Measurements from ENCODE around the gene HEXIM2.

The HEXIM2 gene

DNA sequence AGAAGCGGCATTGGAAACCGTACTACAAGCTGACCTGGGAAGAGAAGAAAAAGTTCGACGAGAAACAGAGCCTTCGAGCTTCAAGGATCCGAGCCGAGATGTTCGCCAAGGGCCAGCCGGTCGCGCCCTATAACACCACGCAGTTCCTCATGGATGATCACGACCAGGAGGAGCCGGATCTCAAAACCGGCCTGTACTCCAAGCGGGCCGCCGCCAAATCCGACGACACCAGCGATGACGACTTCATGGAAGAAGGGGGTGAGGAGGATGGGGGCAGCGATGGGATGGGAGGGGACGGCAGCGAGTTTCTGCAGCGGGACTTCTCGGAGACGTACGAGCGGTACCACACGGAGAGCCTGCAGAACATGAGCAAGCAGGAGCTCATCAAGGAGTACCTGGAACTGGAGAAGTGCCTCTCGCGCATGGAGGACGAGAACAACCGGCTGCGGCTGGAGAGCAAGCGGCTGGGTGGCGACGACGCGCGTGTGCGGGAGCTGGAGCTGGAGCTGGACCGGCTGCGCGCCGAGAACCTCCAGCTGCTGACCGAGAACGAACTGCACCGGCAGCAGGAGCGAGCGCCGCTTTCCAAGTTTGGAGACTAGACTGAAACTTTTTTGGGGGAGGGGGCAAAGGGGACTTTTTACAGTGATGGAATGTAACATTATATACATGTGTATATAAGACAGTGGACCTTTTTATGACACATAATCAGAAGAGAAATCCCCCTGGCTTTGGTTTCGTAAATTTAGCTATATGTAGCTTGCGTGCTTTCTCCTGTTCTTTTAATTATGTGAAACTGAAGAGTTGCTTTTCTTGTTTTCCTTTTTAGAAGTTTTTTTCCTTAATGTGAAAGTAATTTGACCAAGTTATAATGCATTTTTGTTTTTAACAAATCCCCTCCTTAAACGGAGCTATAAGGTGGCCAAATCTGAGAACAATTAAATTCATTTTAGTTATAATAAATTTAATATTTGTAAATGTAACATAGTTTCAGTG, 11.7 kb upstream of the HEXIM2 start:
- H3K4me3 ChIP-seq (ENCODE audit: low read length): peak overlapping the region; percentile 96
- peak overlapping the region; percentile 98 for H3K27ac ChIP-seq (ENCODE audit: low read depth, low read length)
- H3K9ac ChIP-seq (ENCODE audit: low read length): peak overlapping the region; percentile 81
- no peaks in the 10 kb centered on the region for H3K27me3 ChIP-seq (ENCODE audit: control insufficient read depth, insufficient read depth, low read length)
- no peaks in the 10 kb centered on the region for H3K36me3 ChIP-seq (ENCODE audit: control insufficient read depth, insufficient read depth, low read length)
- peaks cover 13% of the 10 kb centered on the region for H3K4me1 ChIP-seq (ENCODE audit: control insufficient read depth, insufficient read depth, low read length)

DNA sequence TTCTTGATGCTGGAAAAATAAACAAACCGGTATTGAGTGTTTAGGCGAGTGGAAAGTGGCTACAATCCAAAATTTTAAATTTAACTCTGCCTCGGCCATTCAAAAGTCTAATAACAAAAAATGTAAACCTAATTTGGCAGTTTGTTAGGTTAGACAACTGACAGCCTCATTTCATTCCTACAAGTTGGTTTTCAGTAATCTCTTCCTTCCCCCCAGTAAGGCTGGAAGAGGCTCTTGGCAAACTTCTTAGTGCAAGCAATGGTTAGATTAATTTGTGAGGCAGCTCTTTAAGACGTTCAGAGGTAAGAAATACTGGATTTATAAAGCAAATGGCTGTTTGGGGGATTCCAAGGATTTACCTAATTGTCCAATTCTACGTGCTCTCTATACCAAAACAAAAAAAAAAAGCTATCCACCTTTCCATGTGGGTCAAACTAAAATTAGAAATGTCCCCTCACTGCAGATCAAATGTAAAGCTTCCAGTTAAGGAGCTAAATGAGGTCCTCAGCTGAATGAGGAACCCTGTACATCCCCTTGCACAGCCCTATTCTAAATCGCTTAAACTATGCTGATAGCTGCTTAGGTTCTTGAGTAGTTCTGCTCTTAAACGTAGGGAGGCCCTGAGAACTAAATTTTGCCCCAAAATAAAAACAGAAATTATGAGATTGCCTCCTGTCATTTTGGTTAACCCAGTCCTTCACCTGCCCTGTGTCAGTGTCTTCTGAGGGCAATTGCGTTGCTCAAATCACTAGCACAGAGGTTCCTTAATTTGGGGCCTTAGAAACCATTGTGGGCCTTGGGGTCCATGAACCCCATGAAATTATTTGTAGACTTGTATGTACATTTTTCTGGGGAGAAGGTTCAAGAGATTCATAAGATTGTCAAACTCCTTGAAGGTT, 10.5 kb upstream of the HEXIM2 start:
- Histone ChIP-seq H3K4me1 (ENCODE audit: control insufficient read depth, insufficient read depth, low read length) (peaks cover 16% of the 10 kb centered on the region), H3K9ac (ENCODE audit: low read length) (no peak overlapping the region), H3K36me3 (ENCODE audit: control insufficient read depth, insufficient read depth, low read length) (no peaks in the 10 kb centered on the region), H3K27me3 (ENCODE audit: control insufficient read depth, insufficient read depth, low read length) (no peaks in the 10 kb centered on the region), H3K27ac (ENCODE audit: low read depth, low read length) (peak overlapping the region; percentile 66), H3K4me3 (ENCODE audit: low read length) (peak overlapping the region; percentile 96)

DNA sequence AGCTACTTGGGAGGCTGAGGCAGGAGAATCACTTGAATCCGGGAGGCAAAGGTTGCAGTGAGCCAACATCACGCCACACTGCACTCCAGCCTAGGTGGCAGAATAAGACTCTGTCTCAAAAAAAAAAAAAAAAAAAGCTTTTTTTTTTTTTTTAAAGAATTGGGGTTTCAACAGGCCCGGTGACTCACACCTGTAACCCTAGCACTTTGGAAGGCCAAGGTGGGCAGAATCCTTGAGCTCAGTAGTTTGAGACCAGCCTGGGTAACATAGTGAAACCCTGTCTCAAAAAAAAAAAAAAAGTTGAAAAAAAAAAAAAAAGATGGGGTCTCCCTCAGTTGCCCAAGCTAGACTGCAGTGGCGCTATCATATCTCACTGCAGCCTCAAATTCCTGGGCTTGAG, 6.6 kb upstream of the HEXIM2 start:
- no peaks in the 10 kb centered on the region for H3K27me3 ChIP-seq (ENCODE audit: control insufficient read depth, insufficient read depth, low read length)
- no peak overlapping the region for H3K27ac ChIP-seq (ENCODE audit: low read depth, low read length)
- H3K9ac ChIP-seq (ENCODE audit: low read length): no peak overlapping the region
- peaks cover 26% of the 10 kb centered on the region for H3K4me1 ChIP-seq (ENCODE audit: control insufficient read depth, insufficient read depth, low read length)
- no peaks in the 10 kb centered on the region for H3K36me3 ChIP-seq (ENCODE audit: control insufficient read depth, insufficient read depth, low read length)
- no peak overlapping the region for H3K4me3 ChIP-seq (ENCODE audit: low read length)

DNA sequence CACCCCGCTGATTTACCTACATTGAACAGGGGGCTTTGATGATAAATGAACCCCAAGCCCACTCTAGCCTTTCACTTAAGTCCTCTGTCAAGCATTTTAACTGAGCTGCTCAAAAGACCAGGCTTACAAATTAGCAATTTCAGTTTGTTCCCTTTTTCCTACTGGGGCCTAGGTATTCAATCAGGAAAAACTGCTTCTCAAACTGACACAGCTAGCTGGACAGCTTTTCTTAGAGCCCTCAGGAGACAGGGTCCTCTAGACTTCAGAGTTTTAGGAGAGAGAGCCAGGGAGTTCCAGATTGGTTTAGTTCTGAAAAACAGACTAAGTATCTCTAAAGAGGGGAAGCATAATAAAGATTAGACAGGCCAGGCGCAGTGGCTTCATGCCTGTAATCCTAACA, 6.2 kb upstream of the HEXIM2 start:
- H3K4me1 ChIP-seq (ENCODE audit: control insufficient read depth, insufficient read depth, low read length): peaks cover 27% of the 10 kb centered on the region
- H3K27me3 ChIP-seq (ENCODE audit: control insufficient read depth, insufficient read depth, low read length): no peaks in the 10 kb centered on the region
- H3K27ac ChIP-seq (ENCODE audit: low read depth, low read length): peak overlapping the region; percentile 40
- H3K36me3 ChIP-seq (ENCODE audit: control insufficient read depth, insufficient read depth, low read length): no peaks in the 10 kb centered on the region
- no peak overlapping the region for H3K9ac ChIP-seq (ENCODE audit: low read length)
- H3K4me3 ChIP-seq (ENCODE audit: low read length): no peak overlapping the region

DNA sequence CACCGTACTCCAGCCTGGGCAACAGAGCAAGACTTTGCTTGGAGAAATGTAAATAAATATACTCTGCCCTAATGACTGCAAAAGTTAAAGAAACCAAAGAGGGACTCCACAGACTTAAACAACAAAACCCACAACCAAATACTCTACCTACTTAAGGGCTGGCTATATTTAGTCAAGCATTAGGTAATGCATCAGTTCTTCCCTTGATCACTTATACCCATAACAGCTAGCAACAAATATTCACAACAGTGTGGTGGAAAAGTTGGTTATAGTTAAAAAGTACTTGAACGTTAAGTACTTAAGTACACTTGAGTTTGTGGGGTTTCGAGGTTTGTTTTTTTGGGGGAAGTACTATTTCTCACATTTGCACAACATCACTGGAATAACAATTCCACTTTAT, 5.4 kb upstream of the HEXIM2 start:
- peaks cover 25% of the 10 kb centered on the region for H3K4me1 ChIP-seq (ENCODE audit: control insufficient read depth, insufficient read depth, low read length)
- no peak overlapping the region for H3K4me3 ChIP-seq (ENCODE audit: low read length)
- H3K36me3 ChIP-seq (ENCODE audit: control insufficient read depth, insufficient read depth, low read length): no peaks in the 10 kb centered on the region
- H3K27ac ChIP-seq (ENCODE audit: low read depth, low read length): no peak overlapping the region
- no peaks in the 10 kb centered on the region for H3K27me3 ChIP-seq (ENCODE audit: control insufficient read depth, insufficient read depth, low read length)
- H3K9ac ChIP-seq (ENCODE audit: low read length): no peak overlapping the region

DNA sequence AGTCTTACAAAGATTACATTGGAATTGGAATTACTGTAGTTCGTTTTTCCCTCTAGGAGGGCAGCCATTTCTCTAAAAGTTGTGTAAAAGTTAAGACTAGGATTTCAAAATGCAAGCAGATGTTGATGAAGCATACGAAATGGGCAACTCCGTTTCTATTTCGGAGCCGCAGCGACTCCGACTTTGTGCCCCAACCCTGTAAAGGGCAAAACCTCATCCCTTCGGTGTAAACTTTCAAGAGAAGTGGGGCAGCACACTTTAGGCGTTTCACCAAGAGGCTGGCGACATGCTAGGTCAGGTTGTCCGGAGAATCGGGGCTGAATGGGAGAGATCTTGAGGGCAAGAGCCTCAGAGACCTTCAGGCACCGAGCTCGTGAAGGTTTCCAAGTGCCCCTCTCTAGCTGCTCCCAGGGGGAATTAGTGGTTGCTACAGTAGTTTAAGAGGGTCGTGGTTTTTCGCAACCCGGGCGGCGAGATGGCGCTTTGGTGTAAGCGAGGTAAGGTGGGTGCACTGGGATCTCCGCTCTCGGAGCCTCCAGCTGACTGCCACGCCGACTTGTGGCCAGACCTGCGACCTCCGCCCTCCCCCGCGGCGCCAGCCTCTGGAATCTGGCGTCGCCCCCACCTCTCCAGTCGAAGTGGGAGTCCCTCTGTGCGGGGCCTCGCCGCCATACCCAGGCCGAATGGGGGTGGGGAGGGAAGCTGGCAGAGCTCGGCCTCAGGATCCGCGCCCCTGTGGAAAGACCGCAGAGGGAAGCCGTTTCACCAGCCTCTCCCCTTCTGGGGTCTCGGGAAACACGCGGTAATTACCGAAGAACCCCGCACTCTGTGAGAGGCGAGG, 1.0 kb upstream of the HEXIM2 start:
- Histone ChIP-seq H3K9ac (ENCODE audit: low read length) (peak overlapping the region; percentile 99), H3K4me1 (ENCODE audit: control insufficient read depth, insufficient read depth, low read length) (peaks cover 19% of the 10 kb centered on the region), H3K36me3 (ENCODE audit: control insufficient read depth, insufficient read depth, low read length) (no peaks in the 10 kb centered on the region), H3K27ac (ENCODE audit: low read depth, low read length) (peak overlapping the region; percentile 99), H3K27me3 (ENCODE audit: control insufficient read depth, insufficient read depth, low read length) (no peaks in the 10 kb centered on the region), H3K4me3 (ENCODE audit: low read length) (peak overlapping the region; percentile 93)

DNA sequence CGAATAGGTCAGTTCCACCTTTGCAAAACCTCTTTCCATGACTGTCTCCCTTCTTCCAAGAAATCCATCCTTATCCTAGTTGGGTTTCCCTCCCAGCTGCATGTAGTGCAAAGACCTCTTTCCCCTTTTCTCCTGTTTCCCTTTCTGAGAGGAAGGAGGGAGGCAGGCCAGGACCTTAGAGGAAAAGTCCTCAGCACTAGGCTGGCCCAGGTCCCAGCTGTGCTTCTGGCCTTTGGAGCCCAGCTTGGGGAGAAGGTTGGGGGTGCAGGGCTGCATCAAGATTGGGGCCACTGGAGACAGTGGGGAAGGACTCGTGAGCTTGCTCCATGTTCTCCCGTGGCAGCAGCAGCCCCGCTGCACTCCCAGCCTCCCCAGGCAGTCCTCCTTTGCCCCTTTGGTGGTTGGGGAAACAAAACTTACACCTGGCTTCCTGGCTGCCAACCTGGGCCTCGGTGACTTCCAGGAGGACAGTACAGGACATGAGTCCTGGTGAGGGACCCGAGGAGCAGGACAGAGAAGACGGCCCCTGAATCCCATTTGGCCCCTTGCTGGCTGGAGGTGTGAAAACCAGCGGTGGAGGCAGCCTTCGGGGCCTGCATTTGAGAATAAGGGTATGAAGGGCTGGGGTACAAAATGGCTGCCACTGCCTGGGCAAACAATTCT, 481 bp downstream of the HEXIM2 start:
- Histone ChIP-seq H3K4me3 (ENCODE audit: low read length) (peak overlapping the region; percentile 70), H3K36me3 (ENCODE audit: control insufficient read depth, insufficient read depth, low read length) (no peaks in the 10 kb centered on the region), H3K27ac (ENCODE audit: low read depth, low read length) (peak overlapping the region; percentile 44), H3K4me1 (ENCODE audit: control insufficient read depth, insufficient read depth, low read length) (peaks cover 19% of the 10 kb centered on the region), H3K27me3 (ENCODE audit: control insufficient read depth, insufficient read depth, low read length) (no peaks in the 10 kb centered on the region), H3K9ac (ENCODE audit: low read length) (no peak overlapping the region)

DNA sequence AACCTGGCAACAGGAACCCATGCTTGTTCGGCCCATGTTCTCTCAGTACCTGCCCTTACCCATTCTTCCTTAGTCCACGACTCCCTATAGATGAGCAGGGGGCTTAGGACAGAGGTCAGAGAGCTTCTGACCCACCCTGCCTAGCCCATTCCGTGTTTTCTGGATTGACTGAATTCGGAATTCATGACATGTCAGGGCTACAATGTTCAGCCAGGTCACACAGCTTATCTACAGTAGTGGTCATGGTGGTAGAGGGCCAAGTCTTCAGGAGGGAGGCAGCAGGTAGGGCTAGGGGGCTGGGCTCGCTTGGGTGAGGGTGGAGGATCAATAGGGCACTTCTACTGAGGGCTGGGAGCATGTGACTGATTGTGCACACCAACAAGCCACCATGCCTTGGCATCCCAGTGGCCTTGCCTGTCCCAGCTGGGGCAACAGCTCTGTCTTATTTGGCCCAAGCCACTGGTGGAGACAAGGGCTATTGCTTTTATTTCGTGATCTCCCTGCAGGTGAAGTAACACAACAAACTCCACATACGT, 3.1 kb downstream of the HEXIM2 start:
- Histone ChIP-seq H3K27me3 (ENCODE audit: control insufficient read depth, insufficient read depth, low read length) (no peaks in the 10 kb centered on the region), H3K36me3 (ENCODE audit: control insufficient read depth, insufficient read depth, low read length) (no peaks in the 10 kb centered on the region), H3K4me1 (ENCODE audit: control insufficient read depth, insufficient read depth, low read length) (peaks cover 7% of the 10 kb centered on the region), H3K4me3 (ENCODE audit: low read length) (no peak overlapping the region), H3K27ac (ENCODE audit: low read depth, low read length) (no peak overlapping the region), H3K9ac (ENCODE audit: low read length) (no peak overlapping the region)

DNA sequence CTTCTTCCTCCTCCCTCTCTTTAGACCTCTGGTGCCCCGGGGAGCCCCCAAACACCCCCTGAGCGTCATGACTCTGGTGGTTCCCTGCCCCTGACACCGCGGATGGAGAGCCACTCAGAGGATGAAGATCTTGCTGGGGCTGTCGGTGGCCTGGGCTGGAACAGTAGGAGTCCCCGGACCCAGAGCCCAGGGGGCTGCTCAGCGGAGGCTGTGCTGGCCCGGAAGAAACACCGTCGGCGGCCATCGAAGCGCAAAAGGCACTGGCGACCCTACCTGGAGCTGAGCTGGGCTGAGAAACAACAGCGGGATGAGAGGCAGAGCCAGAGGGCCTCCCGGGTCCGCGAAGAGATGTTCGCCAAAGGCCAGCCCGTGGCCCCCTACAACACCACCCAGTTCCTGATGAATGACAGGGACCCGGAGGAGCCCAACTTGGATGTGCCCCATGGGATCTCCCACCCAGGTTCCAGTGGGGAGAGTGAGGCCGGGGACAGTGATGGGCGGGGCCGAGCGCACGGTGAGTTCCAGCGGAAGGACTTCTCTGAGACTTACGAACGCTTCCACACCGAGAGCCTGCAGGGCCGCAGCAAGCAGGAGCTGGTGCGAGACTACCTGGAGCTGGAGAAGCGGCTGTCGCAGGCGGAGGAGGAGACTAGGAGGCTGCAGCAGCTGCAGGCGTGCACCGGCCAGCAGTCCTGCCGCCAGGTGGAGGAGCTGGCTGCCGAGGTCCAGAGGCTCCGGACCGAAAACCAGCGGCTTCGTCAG, 7.5 kb downstream of the HEXIM2 start:
- Histone ChIP-seq H3K36me3 (ENCODE audit: control insufficient read depth, insufficient read depth, low read length) (no peaks in the 10 kb centered on the region), H3K9ac (ENCODE audit: low read length) (no peak overlapping the region), H3K27ac (ENCODE audit: low read depth, low read length) (no peak overlapping the region)

DNA sequence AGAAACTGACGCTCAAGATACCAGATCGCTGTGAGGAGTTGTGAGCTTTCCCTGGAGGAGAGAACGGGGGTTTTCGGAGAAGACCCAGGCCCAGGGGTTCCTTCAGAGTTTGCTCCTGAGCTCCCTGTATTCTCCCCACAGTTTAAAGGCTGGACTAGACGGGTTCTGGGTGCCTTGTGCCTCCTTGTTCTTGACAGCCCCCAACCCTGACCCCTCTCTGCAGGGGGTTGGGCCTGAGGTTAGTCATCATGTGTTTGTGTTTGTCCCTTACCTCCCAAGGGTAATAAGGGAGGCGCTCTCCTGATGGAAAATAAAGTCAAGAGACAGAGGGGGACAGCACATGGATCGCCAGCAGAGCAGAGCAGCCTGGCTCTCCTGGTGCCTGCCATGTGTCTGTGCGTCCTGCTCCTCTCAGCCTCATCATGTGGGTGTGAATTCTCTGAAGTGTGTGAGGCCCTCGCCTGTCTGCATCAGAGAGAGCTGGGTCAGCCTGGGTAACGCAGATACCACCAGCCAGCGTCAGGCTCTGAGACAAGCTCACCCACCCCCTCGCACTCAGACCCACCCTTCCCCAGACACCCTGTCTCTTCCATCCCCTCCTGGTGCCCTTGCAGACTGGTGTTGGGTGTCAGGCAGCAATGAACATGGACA, 8.7 kb downstream of the HEXIM2 start:
- no peak overlapping the region for H3K4me3 ChIP-seq (ENCODE audit: low read length)
- H3K9ac ChIP-seq (ENCODE audit: low read length): no peak overlapping the region
- peak overlapping the region; percentile 97 for H3K27ac ChIP-seq (ENCODE audit: low read depth, low read length)
- H3K4me1 ChIP-seq (ENCODE audit: control insufficient read depth, insufficient read depth, low read length): peaks cover 17% of the 10 kb centered on the region
- H3K27me3 ChIP-seq (ENCODE audit: control insufficient read depth, insufficient read depth, low read length): no peaks in the 10 kb centered on the region
- H3K36me3 ChIP-seq (ENCODE audit: control insufficient read depth, insufficient read depth, low read length): no peaks in the 10 kb centered on the region

More for the DNA sequence above, 7.5 kb downstream of the HEXIM2 start:
- H3K4me1 ChIP-seq (ENCODE audit: control insufficient read depth, insufficient read depth, low read length): peaks cover 17% of the 10 kb centered on the region
- H3K4me3 ChIP-seq (ENCODE audit: low read length): no peak overlapping the region
- no peaks in the 10 kb centered on the region for H3K27me3 ChIP-seq (ENCODE audit: control insufficient read depth, insufficient read depth, low read length)

Data from rectal smooth muscle tissue (tissue), 1 donor.